GM19372 (cell line): Measurements from ENCODE around the gene CINP.
"Not testable (repeated sequence)": the region's sequence is repeated elsewhere in the genome, so short reads cannot be mapped to it uniquely, and the experiment has no call there.

Experiments used
- ATAC-seq: cut with Tn5 transposase; IDR thresholded peaks from one replicate; pipeline ENCODE4 v1.9.1; 2021; ENCODE audit warnings: mild to moderate bottlenecking, low read depth, moderate library complexity; ENCODE audit not compliant: unreplicated experiment

Gene CINP

GRCh38 chr14:102359341-102359740 is 3.3 kb downstream of the CINP start:
- ATAC-seq = no peak

GRCh38 chr14:102356280-102356679 is 6.4 kb downstream of the CINP start:
- ATAC-seq = no peak

GRCh38 chr14:102353126-102353619 is 9.5 kb downstream of the CINP start:
- ATAC-seq = no peak

GRCh38 chr14:102352213-102352612 is 10.5 kb downstream of the CINP start:
- ATAC-seq = no peak

- not testable (repeated sequence) for ATAC-seq
Observed at GRCh38 chr14:102351593-102351992, 11.1 kb downstream of the CINP start.

- ATAC-seq = no peak
Observed at GRCh38 chr14:102351023-102351422, 11.7 kb downstream of the CINP start.

- no peak for ATAC-seq
Observed at GRCh38 chr14:102348376-102348775, 14.3 kb downstream of the CINP start.

GRCh38 chr14:102346645-102347044 is 16.0 kb downstream of the CINP start:
- ATAC-seq = no peak

GRCh38 chr14:102345232-102345631 is 17.5 kb downstream of the CINP start:
- ATAC-seq = no peak

- no peak for ATAC-seq
Observed at GRCh38 chr14:102344485-102344884, 18.2 kb downstream of the CINP start.

GRCh38 chr14:102344084-102344483 is 18.6 kb downstream of the CINP start:
- no peak for ATAC-seq

GRCh38 chr14:102342238-102342637 is 20.5 kb downstream of the CINP start:
- no peak for ATAC-seq

- ATAC-seq = no peak
Observed at GRCh38 chr14:102341566-102341965, 21.1 kb downstream of the CINP start.

- no peak for ATAC-seq
Observed at GRCh38 chr14:102338724-102339123, 24.0 kb downstream of the CINP start.

GRCh38 chr14:102335163-102335562 is 27.5 kb downstream of the CINP start:
- no peak for ATAC-seq

- no peak for ATAC-seq
Observed at GRCh38 chr14:102333795-102334705, 28.6 kb downstream of the CINP start.

GRCh38 chr14:102333390-102333789 is 29.3 kb downstream of the CINP start:
- no peak for ATAC-seq

GRCh38 chr14:102330806-102331205 is 31.9 kb downstream of the CINP start:
- ATAC-seq = no peak

- not testable (repeated sequence) for ATAC-seq
Observed at GRCh38 chr14:102329381-102329780, 33.3 kb downstream of the CINP start.

GRCh38 chr14:102326583-102326982 is 36.1 kb downstream of the CINP start:
- ATAC-seq = no peak

- no peak for ATAC-seq
Observed at GRCh38 chr14:102325791-102326345, 36.8 kb downstream of the CINP start.

- ATAC-seq = no peak
Observed at GRCh38 chr14:102323102-102323501, 39.6 kb downstream of the CINP start.
